HG03108 (cell line): ENCODE data around the gene RMND5A.

ENCODE experiments used
- ATAC-seq: cut with Tn5 transposase; IDR thresholded peaks from one replicate; pipeline ENCODE4 v1.9.1; 2021; ENCODE audit warnings: moderate library complexity; ENCODE audit not compliant: unreplicated experiment

Gene RMND5A

GRCh38 chr2:86790134-86790675 lies 70.1 kb downstream of the RMND5A start:
- no peak for ATAC-seq

DNA sequence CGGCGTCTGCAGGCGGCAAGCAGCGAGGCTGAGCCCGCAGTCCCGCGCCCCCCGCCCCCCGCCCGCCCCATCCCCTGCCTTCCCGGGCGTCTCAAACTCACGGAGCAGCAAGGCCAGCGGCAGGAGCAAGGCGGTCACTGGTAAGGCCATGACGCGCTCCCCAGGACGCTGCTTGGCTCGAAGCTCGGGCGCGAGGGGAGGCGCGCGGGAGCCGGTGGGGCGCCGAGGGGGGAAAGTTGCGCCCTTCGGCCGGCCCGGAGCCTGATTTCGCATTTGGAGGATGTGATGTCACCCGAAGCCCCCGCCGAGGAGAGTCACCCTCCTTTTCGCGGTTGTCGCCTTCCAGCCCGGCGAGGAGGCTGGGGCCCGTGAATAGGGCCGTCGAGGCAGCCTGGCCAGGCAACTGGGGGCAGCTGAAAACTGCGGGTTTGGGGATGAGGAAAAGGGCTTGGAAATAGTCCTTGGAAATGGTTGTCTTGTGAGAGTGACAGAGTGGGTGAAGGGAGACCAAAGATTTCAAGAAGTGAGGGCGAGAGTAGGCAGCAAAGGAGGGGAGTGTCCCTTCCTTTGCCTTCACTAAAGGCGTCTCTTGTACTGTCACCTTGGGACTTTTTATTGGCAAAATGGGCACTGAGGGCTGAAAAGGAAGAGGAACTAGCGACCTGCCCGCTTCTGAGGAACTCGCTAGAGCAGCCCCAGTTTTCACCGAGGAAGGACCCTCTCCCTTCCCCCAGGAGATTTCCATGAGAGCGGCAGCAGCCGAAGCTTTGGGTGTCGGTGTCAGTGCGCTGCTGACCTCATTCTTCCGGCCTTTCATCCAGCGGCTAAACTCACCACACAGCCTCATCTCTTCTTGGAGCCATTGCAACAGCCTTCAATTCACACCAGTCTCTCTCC lies 70.8 kb downstream of the RMND5A start, which contains the start of gene CD8A:
TSS of gene CD8A (minus strand) at position 238 of the 897 bp plus-strand sequence. CDS start at position 150, 88 bp downstream.
- no peak for ATAC-seq

DNA sequence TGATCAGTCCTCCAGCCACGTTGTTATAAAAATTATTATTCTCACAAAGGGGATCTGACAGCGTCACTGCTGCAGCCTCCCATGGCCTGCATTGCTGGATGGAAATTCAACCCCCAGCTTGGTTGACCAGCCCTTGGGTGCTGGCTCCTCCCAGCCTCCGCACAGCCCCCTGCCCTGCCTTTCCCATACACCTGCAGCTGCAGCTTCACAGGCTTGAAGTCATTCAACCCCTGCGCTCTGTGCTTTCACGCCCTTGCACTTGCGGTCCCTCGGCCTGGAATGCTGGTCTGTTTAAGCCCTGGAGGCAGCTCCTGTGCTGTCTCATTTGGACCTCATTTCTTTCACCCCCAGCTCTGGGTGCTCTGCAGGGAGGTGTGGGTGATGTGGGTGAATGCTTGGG lies 71.5 kb downstream of the RMND5A start:
- ATAC-seq: no peak

DNA sequence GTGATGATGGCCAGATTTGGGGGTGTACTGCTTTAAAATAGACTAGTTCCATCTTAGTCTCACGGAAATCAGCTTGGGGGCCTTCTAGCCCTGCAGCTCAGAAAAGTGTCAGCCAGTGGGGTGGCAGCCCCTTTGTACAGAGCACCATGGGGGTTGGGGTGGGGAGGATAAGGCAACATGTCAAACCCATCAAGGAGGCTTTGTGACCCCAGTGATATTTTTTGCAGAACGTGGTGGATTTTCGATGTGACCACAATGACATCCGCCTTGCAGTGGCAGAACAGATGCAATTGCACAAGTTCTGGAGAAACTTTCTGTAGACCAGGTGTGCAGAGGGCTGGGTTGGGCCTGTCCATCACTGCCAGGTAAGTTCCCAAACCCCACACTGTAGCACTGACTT lies 73.7 kb downstream of the RMND5A start:
- ATAC-seq: no peak

DNA sequence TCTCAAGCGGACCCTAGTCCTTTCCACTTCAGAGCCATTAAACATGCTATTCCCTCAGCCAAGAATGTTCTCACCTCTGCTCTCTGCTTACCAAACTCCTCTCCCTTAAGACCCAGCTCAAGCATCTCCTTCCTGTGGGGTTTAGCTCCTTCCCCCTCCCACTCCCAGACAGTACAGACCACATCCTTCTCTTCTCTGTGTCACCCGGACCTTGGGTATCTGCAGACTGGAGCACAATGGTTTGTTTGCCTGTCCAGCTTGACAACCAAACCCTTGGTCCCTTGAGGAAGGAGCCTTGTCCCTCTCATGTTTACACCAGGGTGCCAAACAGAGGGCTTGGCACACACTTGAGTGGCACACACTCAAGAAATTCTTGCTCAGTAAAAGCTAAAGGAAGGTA lies 74.8 kb downstream of the RMND5A start:
- ATAC-seq: no peak

- ATAC-seq: no peak
Observed at GRCh38 chr2:86800856-86801567, 80.9 kb downstream of the RMND5A start.

- ATAC-seq: no peak
Observed at GRCh38 chr2:86806059-86806857, 86.2 kb downstream of the RMND5A start.

DNA sequence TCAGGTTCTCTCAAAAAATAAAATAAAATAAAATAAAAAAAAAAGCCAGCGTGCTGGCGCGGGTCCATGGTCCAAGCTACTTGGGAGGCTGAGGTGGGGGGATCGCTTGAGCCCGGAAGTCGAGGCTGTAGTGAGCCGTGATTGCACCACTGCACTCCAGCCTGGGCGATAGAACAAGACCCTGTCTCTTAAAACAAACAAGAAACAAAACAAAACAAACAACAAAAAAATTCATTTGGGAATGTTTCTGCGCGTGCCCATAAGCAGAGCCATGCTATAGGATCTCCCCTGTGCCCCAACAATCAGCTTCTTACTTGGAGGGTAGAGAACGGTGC lies 87.0 kb downstream of the RMND5A start:
- ATAC-seq: no peak

DNA sequence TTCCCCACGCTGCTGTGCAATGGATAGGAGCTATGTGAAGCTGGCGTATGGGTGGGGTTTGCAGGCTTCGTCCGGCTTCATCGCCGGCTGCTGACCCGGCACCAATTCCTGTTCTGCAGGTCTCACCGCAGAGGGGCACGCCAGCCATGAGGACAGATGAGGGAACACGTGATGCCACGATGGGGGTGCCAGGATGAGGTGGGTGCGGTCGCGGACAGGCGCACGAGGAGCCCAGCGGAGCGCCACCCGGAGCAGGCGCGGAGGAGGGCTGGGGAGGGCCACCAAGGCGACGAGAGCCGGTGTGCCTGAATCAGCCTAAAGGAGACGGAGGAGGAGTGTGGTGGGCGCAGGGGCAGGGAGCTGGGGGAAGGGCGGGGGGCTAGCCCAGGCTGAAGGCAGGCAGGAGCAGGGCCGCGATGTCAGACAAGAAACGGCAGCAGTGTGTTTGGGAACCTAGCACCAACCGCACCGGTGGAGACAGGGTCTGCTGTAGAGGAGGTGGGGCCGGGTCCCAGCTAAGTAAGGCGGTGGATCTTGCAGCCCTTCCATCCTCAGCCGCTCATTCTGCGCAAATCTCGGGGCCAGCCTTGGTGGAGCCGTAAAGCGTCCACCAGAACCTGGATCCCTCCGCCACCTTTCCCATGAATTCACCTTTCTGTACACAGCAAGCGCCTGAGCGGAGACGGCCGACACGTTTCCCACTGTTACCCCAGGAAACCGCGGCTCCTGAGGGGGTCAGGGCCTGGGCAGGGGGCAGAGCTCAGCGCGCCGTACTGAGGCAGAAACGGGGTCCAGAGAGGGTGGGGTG lies 87.6 kb downstream of the RMND5A start:
- peak; percentile 38 for ATAC-seq

DNA sequence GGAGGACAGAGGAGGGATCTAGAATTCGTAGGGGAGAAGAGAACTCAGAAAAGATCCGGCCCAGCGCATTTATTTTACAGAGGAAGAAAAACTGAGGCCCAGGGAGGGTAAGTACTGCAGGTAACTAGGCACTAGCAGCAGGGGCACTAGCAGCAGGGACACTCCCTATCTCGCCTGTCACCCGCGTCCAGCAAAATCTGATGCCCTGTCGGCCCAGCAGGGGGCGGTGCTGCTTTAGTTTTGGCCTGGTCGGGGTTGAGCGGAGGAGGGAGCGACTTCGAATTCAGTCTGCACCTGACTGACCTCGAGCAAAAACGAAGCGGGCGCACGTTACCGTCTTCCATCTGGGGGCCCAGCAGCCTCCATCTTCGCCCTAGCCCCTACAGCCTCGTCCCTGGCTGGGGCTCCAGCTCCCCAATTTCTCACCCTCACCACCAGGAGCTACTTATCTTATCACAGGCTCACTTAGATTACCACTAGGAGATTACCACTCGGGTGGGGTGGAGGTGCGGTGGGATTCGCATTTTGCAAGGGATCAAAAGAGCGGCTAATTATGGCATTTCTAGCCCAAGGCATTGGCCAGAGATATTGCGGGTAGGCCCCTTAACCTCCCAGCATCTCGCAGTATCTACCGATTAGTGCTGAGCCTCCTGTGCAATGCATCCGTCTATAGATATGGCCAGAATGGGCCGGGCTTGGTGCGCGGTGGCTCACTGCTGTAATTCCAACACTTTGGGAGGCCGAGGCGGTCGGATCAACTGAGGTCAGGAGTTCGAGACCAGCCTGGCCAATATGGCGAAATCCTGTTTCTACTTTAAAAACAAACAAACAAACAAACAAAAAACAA lies 88.4 kb downstream of the RMND5A start:
- ATAC-seq: peak; percentile 79

DNA sequence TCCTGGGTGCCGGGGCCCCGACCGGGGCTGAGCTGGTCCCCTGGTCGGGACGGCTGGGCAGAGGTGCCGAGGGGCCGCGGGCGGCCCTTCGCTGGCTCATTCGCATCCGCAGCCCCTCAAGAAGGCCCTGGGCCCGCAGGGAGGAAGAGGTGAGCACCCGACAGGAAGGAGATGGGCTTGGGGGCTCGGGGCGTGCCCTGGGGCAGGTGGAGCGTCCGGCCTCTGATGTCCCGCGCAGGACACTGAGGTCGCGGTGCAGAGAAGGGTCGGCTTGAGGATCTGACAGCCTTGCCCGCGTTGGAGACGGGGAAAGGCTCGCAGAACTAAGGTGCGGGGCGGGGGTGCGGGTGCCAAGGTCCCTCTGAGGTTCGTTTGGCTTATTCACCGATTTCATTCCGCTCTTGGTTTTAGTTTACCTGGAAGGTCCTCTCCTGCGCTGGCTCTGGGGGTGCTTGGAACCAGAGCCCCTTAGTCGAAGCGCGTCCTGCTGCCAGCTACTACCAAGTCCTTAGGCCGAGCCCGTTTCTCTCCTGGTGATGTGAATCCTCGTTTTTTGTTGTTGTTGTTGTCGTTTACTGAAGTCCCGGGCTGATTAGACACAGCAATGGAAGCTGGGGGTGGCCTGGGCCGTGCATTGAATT lies 89.5 kb downstream of the RMND5A start:
- no peak for ATAC-seq

DNA sequence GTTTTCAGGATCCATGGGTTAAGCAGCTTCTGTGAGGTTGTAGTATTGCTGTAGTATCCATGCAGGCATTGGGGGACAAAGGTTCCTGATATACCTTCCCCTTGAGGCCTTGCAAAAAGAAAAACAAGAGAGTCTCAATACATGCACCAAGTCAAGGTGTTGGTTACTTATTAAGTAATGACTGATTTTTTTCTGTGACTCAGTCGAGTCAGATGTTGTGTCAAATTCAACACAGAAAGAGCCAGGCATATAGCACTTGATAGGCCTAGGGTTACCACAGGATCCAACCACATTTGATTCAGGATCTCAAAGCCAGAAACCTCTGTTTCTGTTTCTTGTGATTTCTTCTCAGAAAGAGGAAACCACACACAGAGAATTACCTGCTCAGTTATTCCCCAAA lies 95.5 kb downstream of the RMND5A start:
- ATAC-seq: no peak

DNA sequence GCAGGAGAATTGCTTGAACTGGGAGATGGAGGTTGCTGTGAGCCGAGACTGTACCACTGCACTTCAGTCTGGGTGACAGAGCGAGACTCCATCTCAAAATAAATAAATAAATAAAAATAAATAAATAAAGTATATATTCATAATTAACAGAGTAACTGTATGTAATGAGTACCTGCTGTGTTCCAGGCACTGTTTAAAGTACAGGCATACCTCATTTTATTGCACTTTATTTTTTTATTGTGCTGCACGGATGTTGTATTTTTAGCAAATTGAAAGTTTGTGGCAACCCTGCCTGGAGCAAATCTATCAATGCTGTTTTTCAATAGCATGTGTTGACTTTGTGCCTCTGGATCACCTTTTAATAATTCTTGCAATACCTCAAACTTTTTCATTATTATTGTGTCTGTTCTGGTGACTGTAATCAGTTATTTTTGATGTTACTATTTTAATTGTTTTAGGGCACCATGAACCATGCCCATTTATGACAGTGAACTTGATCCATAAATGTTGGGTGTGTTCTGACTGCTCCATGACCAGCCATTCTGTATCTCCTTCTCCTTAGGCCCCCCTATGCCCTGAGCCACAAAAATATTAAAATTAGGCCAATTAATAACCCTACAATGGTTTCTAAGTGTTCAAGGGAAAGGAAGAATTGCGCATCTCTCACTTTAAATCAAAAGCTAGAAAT lies 98.2 kb downstream of the RMND5A start:
- no peak for ATAC-seq

GRCh38 chr2:86818957-86819356 lies 98.9 kb downstream of the RMND5A start:
- no peak for ATAC-seq

DNA sequence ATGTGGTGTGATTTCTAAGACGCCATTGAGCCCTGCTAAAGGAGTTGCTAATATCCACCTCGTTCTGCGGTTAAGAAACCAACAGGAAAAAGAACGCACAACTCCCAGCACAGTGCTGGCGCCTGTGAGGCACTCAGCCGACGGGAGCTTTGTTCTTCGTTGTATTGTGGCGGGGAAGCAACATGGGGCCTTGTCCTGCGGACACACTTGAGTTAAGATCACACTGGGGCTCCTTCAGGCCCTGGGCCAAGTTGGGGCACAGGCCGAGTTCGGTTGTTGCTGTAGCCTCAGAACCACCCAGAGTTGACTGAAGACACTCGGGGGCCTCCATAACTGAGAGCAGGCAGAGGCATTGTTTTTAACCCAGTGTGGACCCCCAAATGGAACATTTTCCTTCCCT lies 101.2 kb downstream of the RMND5A start:
- no peak for ATAC-seq

- no peak for ATAC-seq
Observed at GRCh38 chr2:86821842-86822241, 101.8 kb downstream of the RMND5A start.

DNA sequence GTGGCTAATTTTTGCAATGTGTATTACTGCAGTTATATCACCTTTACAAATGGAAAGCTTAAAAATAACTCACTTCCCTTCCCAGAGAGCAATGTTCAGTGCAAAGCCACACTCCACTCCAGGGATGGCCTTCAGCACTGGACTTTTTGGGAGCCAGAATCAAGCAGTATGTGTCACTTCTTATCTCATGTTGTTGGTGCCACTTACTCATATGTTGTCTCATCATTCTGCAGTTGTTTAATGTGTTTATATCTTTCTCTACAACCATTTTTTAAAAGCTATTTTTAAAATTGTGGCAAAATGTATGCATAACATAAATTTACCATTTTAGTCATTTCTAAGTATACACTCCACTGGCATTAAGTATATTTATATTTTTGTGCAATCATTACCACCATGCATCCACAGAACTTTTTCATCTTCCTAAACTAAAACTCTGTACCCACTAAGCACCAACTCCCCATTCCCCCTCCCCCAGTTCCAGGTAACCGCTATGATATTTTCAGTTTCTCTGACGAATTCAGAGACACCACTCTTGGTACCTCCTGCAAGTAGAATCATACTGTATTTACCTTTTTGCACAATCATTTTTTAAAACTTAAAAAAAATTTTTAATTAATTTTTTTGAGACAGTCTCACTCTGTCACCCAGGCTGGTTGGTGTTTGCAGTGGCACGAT lies 102.7 kb downstream of the RMND5A start:
- ATAC-seq: no peak
